ENCODE measurements around the gene NUMA1. TPM values are rescaled to one million over a fixed set of nuclear protein-coding genes. Genes with fewer than 3 reads are reported as not detected.

Gene NUMA1
- total and polyA plus RNA-seq, 2 of the 13 experiments (the other 11 are each of a cell fraction or from before 2014, with no cell fraction given): 57.3 to 60.2 TPM

DNA sequence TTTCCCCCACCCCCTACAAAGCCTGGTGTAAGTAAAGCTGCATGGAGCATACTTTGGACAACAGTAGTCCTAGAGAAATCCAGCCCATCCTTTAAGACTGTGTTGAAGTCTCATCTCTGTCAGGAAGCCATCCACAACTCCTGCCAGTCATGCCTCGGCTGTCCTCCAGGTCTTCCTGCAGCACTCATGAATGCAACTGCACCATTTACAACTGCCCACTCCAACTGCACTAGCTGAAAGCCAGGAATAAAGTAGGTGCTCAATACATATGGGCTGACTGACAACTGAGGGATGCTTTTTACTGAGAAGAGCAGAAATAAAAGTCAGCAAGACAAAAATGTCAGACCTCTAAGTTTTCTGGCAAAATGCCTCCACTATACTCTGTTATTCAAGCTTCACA is 54.3 kb downstream of the NUMA1 start (continued):
- TF ChIP-seq ZNF292 (CRISPR knock-in tag; IDR thresholded peaks at IDR 0.05; ENCODE audit: borderline replicate concordance, low read depth): no peak
- TF ChIP-seq ZNF331 (CRISPR knock-in tag; IDR thresholded peaks at IDR 0.05): no peak
- no peak for TF ChIP-seq ZNF652 (CRISPR knock-in tag; IDR thresholded peaks at IDR 0.05; ENCODE audit: borderline replicate concordance, low read depth)
- no peak for TF ChIP-seq ZNF646 (CRISPR knock-in tag; IDR thresholded peaks at IDR 0.05)

- POLR2A ChIA-PET: interaction anchor here (1.4 to 2.0 kb wide), 2 partner anchors 15 to 67 kb away, joined by 4 to 19 read pairs; no protein-coding TSS in a partner anchor
- no peak for FAIRE-seq
- no TSS peak for BruUV-seq (replicated peaks)
- Histone ChIP-seq H3K4me1 (ENCODE audit: insufficient read depth, low read length) (no peaks in the 10 kb centered on the region), H3K4me2 (ENCODE audit: low read depth, low read length) (no peak overlapping the region), H3K79me2 (ENCODE audit: insufficient read depth, low read length) (no peaks in the 10 kb centered on the region), H2AFZ (ENCODE audit: low read length) (no peak overlapping the region), H3K9ac (ENCODE audit: insufficient read depth, low read depth, low read length) (0 out of 2 replicates have a peak overlapping the region, but pooled peaks have one; percentile 1), H3K36me3 (replicated peaks in 1 of 2; ENCODE audit: control insufficient read depth in 1 of 2, insufficient read depth in 2 of 2, low read length in 2 of 2) (peaks cover 51 to 91% of the 10 kb centered on the region in 2 experiments), H3K27ac (ENCODE audit: extremely low read length, insufficient read depth, low read length) (no peak overlapping the region), H4K20me1 (ENCODE audit: insufficient read depth, low read length) (no peaks in the 10 kb centered on the region), H3K9me3 (ENCODE audit: low read length) (no peaks in the 10 kb centered on the region), H3K4me3 (replicated peaks in 1 of 3; ENCODE audit: insufficient read depth in 1 of 3, low read depth in 2 of 3, low read length in 3 of 3) (no peak overlapping the region), H3K27me3 (ENCODE audit: control insufficient read depth in 1 of 2, insufficient read depth in 2 of 2, low read length in 2 of 2) (no peaks in the 10 kb centered on the region)
- intact Hi-C loops (cut with micrococcal nuclease; ENCODE audit: unreplicated experiment) (no loop called here), in situ Hi-C loops (cut with HindIII; ENCODE audit: extremely low pct_ligation_motif_present, low pct_unique_long_range_greater_than_20kb) (no loop called here)
- ATAC-seq: no peak
- 79% methylated on average over 5 of the region's 5 CpGs for WGBS (ENCODE audit: low lambda C conversion rate)
- TF ChIP-seq ZMAT3 (CRISPR knock-in tag; conservative IDR thresholded peaks at IDR 0.05) (0 out of 2 replicates have a peak, but pooled peaks have one; percentile 4), MAFK (conservative IDR thresholded peaks at IDR 0.05 in 1 of 2, IDR thresholded peaks at IDR 0.05 in 1 of 2; ENCODE audit: low read length in 2 of 2) (peak; percentile 64 to 79), ZMAT5 (CRISPR knock-in tag; IDR thresholded peaks at IDR 0.05; ENCODE audit: borderline replicate concordance, low read depth) (no peak), MAFF (IDR thresholded peaks at IDR 0.05; ENCODE audit: low read depth, low read length) (peak; percentile 53; the same call in 1 of the 2 replicates)
- no peak for DNase-seq (ENCODE audit: low spot score)
- CTCF ChIA-PET (ENCODE audit: low intra/inter-chr PET ratio, low total read pairs): interaction anchor here (0.6 to 3.7 kb wide), 2 partner anchors 17 to 66 kb away, joined by 3 to 67 read pairs; no protein-coding TSS in a partner anchor
Measured at GRCh38 chr11:72024069-72024754, 56.1 kb downstream of the NUMA1 start.
